AG04450 (cell line): ENCODE results near the gene STAMBPL1. TPM values are rescaled to one million over a fixed set of nuclear protein-coding genes. Genes with fewer than 3 reads are reported as not detected.

Experiments
- CTCF ChIA-PET: fragments of 300-600, 350-600 bp; formaldehyde crosslinking; extraction: SDS; loops from one replicate; lab custom pipeline; 2022; ENCODE audit warnings: antibody characterized with exemption, inconsistent platforms; lab: Charles Lee
- POLR2A ChIA-PET: fragments of 350-600 bp; formaldehyde crosslinking; extraction: SDS; loops from one replicate; lab custom pipeline; 2021; ENCODE audit warnings: antibody characterized with exemption, inconsistent platforms; lab: Yijun Ruan, JAX
- DNase-seq: peaks from one replicate; pipeline ENCODE4 v3.0.0-alpha.2; 2011; ENCODE audit warnings: low read depth, low spot score
- H3K27ac ChIP-seq: one replicate; pipeline ENCODE4 v1.5.1; 2012; ENCODE audit warnings: low read depth, low read length, control low read depth
- H3K27me3 ChIP-seq: one replicate; pipeline ENCODE4 v1.6.0; 2012; ENCODE audit warnings: low read length; ENCODE audit not compliant: control insufficient read depth, insufficient read depth
- H3K4me3 ChIP-seq: 2 replicates; pipeline ENCODE4 v1.5.1; 2011; ENCODE audit warnings: mild to moderate bottlenecking, low read depth, low read length, control low read depth
- H3K9me3 ChIP-seq: 2 replicates; pipeline ENCODE4 v1.5.1; 2012; ENCODE audit warnings: low read length; ENCODE audit not compliant: control insufficient read depth, insufficient read depth
- polyA plus RNA-seq: library from polyadenylated mRNA; depleted of rRNA; stranded (reverse); fragments of >200 nt; gene quantifications from 2 replicates; pipeline ENCODE4 v1.2.3, GENCODE V29; 2011
- TF ChIP-seq, protein P1 (sequence below): IDR thresholded peaks from 2 replicates; pipeline ENCODE4 v1.5.1; 2011; ENCODE audit warnings: low read depth, low read length, control low read depth, inconsistent platforms

The STAMBPL1 gene
- polyA plus RNA-seq, 1 experiment, result 50.3 TPM

- DNase-seq, result no peak
- Histone ChIP-seq H3K27ac (no peak overlapping the region), H3K9me3 (no peaks in the 10 kb centered on the region), H3K27me3 (no peaks in the 10 kb centered on the region), H3K4me3 (no peak overlapping the region)
- TF ChIP-seq, protein P1, sequence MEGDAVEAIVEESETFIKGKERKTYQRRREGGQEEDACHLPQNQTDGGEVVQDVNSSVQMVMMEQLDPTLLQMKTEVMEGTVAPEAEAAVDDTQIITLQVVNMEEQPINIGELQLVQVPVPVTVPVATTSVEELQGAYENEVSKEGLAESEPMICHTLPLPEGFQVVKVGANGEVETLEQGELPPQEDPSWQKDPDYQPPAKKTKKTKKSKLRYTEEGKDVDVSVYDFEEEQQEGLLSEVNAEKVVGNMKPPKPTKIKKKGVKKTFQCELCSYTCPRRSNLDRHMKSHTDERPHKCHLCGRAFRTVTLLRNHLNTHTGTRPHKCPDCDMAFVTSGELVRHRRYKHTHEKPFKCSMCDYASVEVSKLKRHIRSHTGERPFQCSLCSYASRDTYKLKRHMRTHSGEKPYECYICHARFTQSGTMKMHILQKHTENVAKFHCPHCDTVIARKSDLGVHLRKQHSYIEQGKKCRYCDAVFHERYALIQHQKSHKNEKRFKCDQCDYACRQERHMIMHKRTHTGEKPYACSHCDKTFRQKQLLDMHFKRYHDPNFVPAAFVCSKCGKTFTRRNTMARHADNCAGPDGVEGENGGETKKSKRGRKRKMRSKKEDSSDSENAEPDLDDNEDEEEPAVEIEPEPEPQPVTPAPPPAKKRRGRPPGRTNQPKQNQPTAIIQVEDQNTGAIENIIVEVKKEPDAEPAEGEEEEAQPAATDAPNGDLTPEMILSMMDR, result no peak
- ChIA-PET POLR2A (interaction anchor here (0.7 to 1.8 kb wide), 3 partner anchors 19 to 79 kb away, joined by 3 to 7 read pairs (median 6); partner anchors contain the start of gene FAS), CTCF (interaction anchor here (0.7 to 6.6 kb wide), 5 partner anchors 10 to 271 kb away, joined by 4 to 42 read pairs (median 12); partner anchors contain the start of gene FAS)
These were observed 66.2 kb downstream of the STAMBPL1 start for GRCh38 chr10:88946200-88946599.

DNA sequence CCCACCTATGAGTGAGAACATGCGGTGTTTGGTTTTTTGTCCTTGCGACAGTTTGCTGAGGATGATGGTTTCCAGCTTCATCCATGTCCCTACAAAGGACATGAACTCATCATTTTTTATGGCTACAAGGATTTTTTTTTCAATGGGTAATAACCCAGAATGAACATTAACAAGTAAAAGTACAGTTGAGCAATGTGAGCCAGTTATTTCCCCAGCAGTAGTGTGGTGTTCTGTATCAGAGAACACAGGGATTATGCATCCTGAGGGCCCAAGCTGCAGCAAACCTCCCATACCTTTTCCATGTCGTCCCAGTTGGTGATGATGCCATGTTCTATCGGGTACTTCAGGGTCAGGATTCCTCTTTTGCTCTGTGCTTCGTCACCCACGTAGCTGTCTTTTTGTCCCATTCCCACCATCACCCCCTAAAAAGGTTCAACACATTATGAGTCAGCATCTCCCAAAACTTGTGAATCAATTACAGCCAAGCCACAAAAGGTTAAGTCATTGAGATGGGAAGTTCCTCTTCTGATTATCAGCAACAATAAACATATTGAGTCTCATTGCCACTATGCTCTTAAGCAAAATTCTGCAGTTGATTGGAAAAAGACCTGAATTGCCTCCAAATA, 67.0 kb downstream of the STAMBPL1 start:
- Histone ChIP-seq H3K9me3 (no peaks in the 10 kb centered on the region), H3K27ac (no peak overlapping the region), H3K4me3 (no peak overlapping the region), H3K27me3 (no peaks in the 10 kb centered on the region)
- TF ChIP-seq, protein P1, result no peak
- POLR2A ChIA-PET, result no interaction called here
- no peak for DNase-seq
- CTCF ChIA-PET, result interaction anchor here (1.1 to 6.6 kb wide), 3 partner anchors 40 to 111 kb away, joined by 3 to 42 read pairs (median 12); no protein-coding TSS in a partner anchor

DNA sequence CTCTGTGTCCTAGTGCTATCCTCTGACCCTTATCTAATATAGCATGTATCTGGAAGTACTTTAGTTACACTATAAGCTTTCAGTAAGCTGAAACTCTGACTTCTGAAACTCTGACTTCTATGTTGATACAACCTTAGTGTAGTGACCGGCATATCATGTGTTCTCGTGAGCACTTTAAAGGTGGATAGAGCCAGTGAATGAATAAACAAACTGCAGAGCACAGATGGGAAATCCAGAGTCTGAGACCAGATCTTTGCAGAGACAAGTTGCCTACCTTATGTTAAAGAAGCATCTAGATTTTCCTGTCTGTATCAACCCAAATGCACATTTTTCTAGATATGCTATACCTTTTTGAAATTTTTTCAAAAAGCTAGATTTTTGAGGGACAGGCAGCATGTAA, 69.0 kb downstream of the STAMBPL1 start:
- TF ChIP-seq, protein P1, result no peak
- no peak for DNase-seq
- H3K27ac ChIP-seq, result no peak overlapping the region
- H3K4me3 ChIP-seq, result peak overlapping the region; percentile 17
- ChIA-PET POLR2A (interaction anchor here (0.6 kb wide), 1 partner anchor 281 kb away, joined by 3 read pairs; no protein-coding TSS in a partner anchor), CTCF (interaction anchor here (1.3 to 3.1 kb wide), 3 partner anchors 38 to 268 kb away, joined by 3 to 12 read pairs (median 9); no protein-coding TSS in a partner anchor)
- no peaks in the 10 kb centered on the region for H3K9me3 ChIP-seq
- no peaks in the 10 kb centered on the region for H3K27me3 ChIP-seq

DNA sequence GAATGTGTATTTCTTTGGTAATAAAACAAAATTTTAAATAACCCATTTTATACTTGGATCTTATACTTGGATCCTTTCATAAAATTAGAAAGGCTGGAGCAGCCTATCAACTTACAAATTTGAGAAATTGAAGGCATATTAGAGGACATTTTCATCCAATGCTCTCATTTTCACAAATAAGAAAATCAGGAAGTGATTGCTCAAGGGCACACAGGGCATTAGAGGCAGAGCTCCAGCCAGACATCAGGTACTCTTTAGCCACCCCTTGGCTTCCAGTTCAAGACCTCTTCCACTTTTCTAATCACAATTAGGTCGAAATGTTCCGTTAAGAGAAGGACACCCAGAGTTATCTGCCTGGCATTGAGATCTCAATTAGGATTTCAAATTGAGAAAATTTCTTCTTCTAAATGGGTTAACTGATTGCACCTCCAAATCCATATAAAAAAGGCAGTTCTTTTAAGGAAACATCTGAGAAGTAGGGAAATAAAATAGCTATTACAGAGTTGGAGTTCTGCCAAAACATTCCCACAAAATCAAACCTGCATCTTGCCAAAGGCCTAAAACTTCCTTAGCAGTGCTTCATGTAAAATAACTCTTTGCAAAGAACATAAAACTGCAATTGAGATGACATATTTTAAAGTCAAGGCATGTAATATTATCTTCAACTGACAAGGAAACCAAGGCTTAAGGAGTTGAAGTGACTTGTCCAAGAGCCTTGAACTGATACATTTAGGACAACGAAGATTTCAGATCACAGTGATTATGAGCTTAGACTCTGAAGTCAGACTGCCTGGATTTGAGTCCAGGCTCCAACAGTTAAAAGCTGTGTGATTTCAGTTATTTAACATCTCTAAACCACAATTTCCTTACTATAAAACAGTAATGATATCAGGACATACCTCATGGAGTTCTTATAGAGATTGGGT, 70.1 kb downstream of the STAMBPL1 start:
- no peak for DNase-seq
- ChIA-PET POLR2A (interaction anchor here (0.6 kb wide), 1 partner anchor 279 kb away, joined by 3 read pairs; no protein-coding TSS in a partner anchor), CTCF (interaction anchor here (0.6 to 3.1 kb wide), 3 partner anchors 25 to 267 kb away, joined by 3 to 12 read pairs (median 9); no protein-coding TSS in a partner anchor)
- Histone ChIP-seq H3K27me3 (no peaks in the 10 kb centered on the region), H3K4me3 (peak overlapping the region; percentile 60), H3K9me3 (no peaks in the 10 kb centered on the region), H3K27ac (peak overlapping the region; percentile 34)
- TF ChIP-seq, protein P1, result no peak
